Hematopoietic multipotent progenitor cell treated with erythropoietin and hydrocortisone succinate and interleukin-3 and kit ligand, for 8 days (in vitro differentiated cells): ENCODE results near the gene UFSP1.
A peak's percentile ranks its signal among the peaks of the same experiment; 100 is the strongest.

Source experiments
- DNase-seq: peaks from one replicate; pipeline ENCODE4 v3.0.0-alpha.2; 2015

The UFSP1 gene

DNA sequence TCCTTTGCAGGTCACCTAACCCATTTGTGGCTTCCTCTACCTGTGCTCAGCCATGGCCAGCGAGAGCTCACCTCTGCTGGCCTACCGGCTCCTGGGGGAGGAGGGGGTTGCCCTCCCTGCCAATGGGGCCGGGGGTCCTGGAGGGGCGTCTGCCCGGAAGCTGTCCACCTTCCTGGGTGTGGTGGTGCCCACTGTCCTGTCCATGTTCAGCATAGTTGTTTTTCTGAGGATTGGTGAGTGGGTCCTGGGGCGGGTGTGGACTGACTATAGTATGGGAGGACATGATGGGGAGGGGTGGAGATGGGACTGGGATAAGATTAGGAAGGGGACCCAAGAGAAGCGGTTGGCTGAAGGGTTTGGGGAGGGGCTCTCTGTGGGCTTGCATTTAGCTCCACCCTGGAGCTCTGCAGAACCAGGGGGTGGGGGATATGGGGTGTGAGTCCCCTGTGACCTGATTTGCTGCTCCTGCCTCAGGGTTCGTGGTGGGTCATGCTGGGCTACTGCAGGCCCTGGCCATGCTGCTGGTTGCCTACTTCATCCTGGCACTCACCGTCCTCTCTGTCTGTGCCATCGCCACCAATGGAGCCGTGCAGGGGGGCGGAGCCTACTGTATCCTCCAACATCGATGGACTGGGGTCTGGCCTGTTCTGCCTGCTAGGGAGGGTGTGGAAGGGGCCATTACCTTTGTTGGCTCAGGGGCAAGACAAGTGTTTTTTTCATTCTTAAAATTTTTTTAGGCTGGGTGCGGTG is 35.2 kb downstream of the UFSP1 start:
- DNase-seq: no peak

DNA sequence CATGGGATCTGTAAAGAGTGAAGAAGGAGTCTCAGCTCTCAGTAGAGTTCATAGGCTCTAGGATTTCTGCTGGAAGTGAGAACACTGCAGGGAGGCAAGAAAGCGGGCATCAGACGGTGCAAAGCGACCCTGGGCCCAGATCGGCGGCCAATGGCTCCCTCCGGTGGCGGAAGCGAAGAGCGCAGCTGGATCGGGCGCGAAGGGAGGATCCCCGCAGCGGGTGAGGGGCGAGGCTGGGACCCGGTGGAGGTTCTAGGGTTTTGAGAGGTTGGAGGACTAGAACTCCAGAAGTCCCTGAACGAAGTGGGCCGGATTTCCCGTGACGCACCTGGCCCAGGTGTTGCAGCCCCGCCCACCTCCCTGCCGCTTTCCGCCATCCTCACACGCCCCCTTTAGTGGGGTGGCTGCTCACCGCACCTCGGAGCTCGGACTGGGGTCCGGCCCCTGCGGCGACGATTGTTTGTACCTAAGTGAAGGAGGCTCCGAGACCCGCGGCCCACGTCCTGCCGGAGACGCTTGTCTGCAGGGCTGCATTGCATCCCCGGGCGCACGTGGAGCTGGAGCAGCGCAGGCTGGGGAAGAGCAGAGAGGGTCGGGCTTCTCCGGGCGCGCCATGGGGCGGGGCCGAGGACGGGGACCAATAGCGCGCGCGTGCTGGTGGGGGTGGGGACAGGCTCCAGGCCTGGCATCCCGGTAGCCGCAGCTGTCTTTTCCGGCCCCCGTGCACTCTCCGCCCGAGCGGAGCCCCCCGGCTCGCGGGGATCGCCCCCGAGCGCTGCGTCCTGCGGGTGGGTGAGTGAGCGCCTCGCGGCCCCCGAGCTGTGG is 37.3 kb downstream of the UFSP1 start, which contains the start of gene SLC12A9:
TSS of gene SLC12A9 (plus strand) at position 666 of the 825 bp plus-strand sequence. CDS start 1,485 bp downstream, outside the sequence.
- DNase-seq: peak; percentile 91

DNA sequence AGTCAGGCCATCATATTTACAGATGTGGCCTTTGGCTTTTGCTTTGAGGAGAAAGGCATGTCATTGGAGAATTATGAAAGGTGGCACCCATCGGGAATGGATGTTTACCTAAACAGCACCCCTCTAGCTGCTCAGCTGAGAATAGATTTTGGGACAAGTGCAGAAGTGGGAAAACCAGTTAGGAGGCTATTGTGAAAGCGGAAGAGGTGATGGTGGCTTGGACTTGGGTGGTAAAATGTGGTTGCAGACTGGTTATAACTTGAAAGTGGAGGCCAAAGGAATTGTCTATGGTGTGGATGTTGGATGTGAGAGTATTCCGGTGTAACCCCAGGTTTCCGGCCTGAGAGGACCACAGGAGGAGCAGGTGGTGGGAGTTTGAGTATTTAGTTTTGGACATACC is 42.2 kb downstream of the UFSP1 start:
- no peak for DNase-seq

DNA sequence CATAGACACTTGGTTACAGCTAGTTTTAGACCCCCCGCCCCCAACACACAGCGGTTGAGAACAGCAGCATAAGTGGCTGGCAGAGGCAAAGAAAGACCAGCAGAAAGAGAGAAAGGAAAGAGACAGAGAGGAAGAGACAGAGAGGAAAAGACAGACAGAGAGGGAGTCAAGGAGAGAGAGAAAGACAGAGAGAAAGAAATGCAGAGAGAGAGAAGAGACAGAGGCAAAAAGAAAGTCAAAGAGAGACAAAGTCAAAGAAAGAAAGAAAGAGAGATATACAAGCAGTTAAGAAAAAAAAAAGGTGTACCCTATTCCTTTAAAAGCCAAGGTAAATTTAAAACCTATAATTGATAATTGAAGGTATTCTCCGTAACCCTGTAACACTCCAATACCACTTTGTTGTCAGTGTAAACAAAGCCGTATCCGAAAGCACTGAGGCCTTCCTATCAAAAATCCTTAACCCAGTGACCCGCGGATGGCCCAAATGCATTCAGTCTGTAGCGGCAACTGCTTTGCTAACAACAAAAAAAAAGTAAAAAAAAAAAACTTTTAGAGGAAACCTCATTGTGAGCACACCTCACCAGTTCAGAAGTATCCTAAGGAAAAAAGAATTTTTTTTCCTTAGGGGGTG is 48.9 kb downstream of the UFSP1 start:
- no peak for DNase-seq

DNA sequence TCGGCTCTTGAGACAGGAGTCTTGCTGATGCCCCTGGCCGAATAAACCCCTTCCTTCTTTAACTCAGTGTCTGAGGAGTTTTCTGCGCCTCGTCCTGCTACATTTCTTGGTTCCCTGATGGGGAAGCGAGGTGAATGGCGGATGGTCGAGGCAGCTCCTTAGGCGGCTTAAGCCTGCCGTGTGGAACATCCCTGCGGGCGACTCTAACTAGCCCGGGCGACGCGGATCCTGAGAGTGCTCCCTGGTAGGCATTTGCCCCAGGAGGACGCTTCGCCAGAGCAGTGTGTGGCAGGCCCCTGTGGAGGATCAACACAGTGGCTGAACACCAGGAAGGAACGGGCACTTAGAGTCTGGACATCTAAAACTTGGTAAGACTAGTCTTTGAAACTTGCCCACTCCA is 50.2 kb downstream of the UFSP1 start:
- no peak for DNase-seq
